Hepatocyte (in vitro differentiated cells): ENCODE results near the gene STK32C. TPM values are rescaled to one million over a fixed set of nuclear protein-coding genes. Genes with fewer than 3 reads are reported as not detected.
"Not testable (repeated sequence)": the region's sequence is repeated elsewhere in the genome, so short reads cannot be mapped to it uniquely, and the experiment has no call there.

Source experiments
- DNase-seq: peaks from one replicate; pipeline ENCODE4 v3.0.0-alpha.2; 2016; ENCODE audit warnings: low spot score
- H2AFZ ChIP-seq: fragments of 200-600 bp; sonication (generic); 2 replicates; pipeline ENCODE4 v1.6.0; 2016; ENCODE audit warnings: antibody characterized with exemption, mild to moderate bottlenecking
- H3K27ac ChIP-seq: fragments of 200-600 bp; sonication (generic); 2 replicates; pipeline ENCODE4 v1.5.1; 2016; ENCODE audit warnings: mild to moderate bottlenecking
- H3K27me3 ChIP-seq: fragments of 200-600 bp; sonication (generic); 2 replicates; pipeline ENCODE4 v1.6.1; 2016
- H3K36me3 ChIP-seq: fragments of 200-600 bp; sonication (generic); replicated peaks from 2 replicates; pipeline ENCODE4 v1.5.1; 2016; ENCODE audit warnings: low read depth; ENCODE audit not compliant: insufficient read depth
- H3K4me1 ChIP-seq: fragments of 200-600 bp; sonication (generic); 2 replicates; pipeline ENCODE4 v1.5.1; 2016; ENCODE audit warnings: mild to moderate bottlenecking, moderate library complexity; ENCODE audit not compliant: insufficient read depth
- H3K4me2 ChIP-seq: fragments of 200-600 bp; sonication (generic); 2 replicates; pipeline ENCODE4 v1.6.0; 2016
- H3K4me3 ChIP-seq: fragments of 200-600 bp; sonication (generic); 2 replicates; pipeline ENCODE4 v1.5.1; 2016; ENCODE audit warnings: mild to moderate bottlenecking
- H3K79me2 ChIP-seq: fragments of 200-600 bp; sonication (generic); 2 replicates; pipeline ENCODE4 v1.6.0; 2017; ENCODE audit warnings: mild to moderate bottlenecking
- H3K9me2 ChIP-seq: fragments of 200-600 bp; sonication (generic); replicated peaks from 2 replicates; pipeline ENCODE4 v1.6.0; 2017; ENCODE audit warnings: mild to moderate bottlenecking; ENCODE audit not compliant: insufficient read depth
- H3K9me3 ChIP-seq: fragments of 200-600 bp; sonication (generic); 2 replicates; pipeline ENCODE4 v1.5.1; 2016; ENCODE audit warnings: low read depth, mild to moderate bottlenecking
- H4K20me1 ChIP-seq: fragments of 200-600 bp; sonication (generic); 2 replicates; pipeline ENCODE4 v1.6.0; 2016; ENCODE audit warnings: mild to moderate bottlenecking; ENCODE audit not compliant: insufficient read depth, poor library complexity, severe bottlenecking
- EZH2 ChIP-seq: fragments of 200-600 bp; sonication (generic); IDR thresholded peaks from 2 replicates; pipeline ENCODE4 v1.6.1; 2016; ENCODE audit warnings: antibody characterized with exemption, mild to moderate bottlenecking, borderline replicate concordance
- EZH2phosphoT487 ChIP-seq: fragments of 200-600 bp; sonication (generic); IDR thresholded peaks from one replicate; pipeline ENCODE4 v1.6.1; 2018; ENCODE audit warnings: antibody characterized with exemption, mild to moderate bottlenecking, low read depth, moderate library complexity; ENCODE audit not compliant: unreplicated experiment, severe bottlenecking
- WGBS: methylation state at CpG from one replicate; pipeline ENCODE4 v1.1.6; 2016; ENCODE audit warnings: low lambda C conversion rate; ENCODE audit errors: missing lambda C conversion rate; 5-methylcytosine and 5-hydroxymethylcytosine counted together
- polyA plus RNA-seq: library from polyadenylated mRNA; unstranded; fragments of >200 nt; fragmentation: Nextera tagmentation; extraction: Ambion mirVana; gene quantifications from 2 replicates; pipeline ENCODE4 v1.2.1, GENCODE V29; 2016
- total RNA-seq: library from RNA; depleted of rRNA; stranded (reverse); fragments of >200 nt; gene quantifications from 2 replicates; pipeline ENCODE4 v1.2.3, GENCODE V29; 2014
- TF ChIP-seq, protein P1 (sequence below): fragments of 200-600 bp; sonication (generic); IDR thresholded peaks from 2 replicates; pipeline ENCODE4 v1.5.1; 2016; ENCODE audit warnings: antibody characterized with exemption, mild to moderate bottlenecking; ENCODE audit not compliant: poor library complexity

Gene STK32C
- total and polyA plus RNA-seq, 2 experiments from 2014 or later: 7.9 to 12.2 TPM

DNA sequence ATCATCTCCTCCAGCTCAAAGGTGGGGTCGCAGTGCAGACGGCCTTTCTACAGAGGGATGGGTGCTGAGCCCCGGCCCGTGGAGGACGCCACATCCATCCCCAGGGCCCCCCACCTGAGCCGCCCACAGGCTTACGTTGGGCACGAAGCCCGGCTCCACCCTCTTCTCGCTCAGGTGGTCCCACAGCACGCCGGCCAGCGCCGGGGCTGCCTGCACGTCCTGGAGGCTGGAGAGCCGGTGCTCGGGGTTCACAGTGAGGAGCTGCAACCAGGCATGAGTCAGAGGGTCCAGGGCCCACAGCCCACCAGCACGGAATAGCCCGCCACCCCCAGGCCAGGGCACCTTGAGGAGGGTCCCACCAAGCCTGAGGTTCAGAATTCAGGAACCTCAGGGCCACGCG lies 85.0 kb downstream of the STK32C start:
- DNase-seq: no peak

DNA sequence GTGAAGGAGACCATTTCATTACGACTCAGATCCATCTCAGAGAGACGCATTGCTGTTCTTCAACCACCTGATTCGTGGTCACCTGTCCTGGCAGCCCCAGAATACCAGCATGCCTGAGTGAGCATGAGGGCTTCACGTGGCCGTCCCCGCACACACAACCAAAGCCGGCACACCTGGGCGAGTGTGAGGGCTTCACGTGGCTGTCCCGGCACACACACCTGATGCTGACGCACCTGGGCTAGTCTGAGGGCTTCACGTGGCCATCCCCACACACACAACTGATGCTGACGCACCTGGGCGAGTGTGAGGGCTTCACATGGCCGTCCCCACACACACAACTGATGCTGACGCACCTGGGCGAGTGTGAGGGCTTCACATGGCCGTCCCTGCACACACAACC lies 86.8 kb downstream of the STK32C start:
- 92% methylated on average over 18 of the region's 18 CpGs for WGBS
- H3K4me3 ChIP-seq, H3K9me3 ChIP-seq, H3K36me3 ChIP-seq, H3K27me3 ChIP-seq, H3K27ac ChIP-seq, DNase-seq, H3K79me2 ChIP-seq, H2AFZ ChIP-seq, H3K9me2 ChIP-seq, H3K4me1 ChIP-seq, H3K4me2 ChIP-seq, H4K20me1 ChIP-seq: not testable (repeated sequence)

More for the DNA sequence above, 85.0 kb downstream of the STK32C start:
- Histone ChIP-seq H3K79me2 (no peaks in the 10 kb centered on the region), H3K4me1 (peaks cover 4% of the 10 kb centered on the region), H3K9me3 (no peaks in the 10 kb centered on the region), H3K27ac (no peak overlapping the region), H3K4me3 (no peak overlapping the region), H3K36me3 (no peaks in the 10 kb centered on the region), H4K20me1 (no peaks in the 10 kb centered on the region), H3K27me3 (no peaks in the 10 kb centered on the region), H3K9me2 (no peaks in the 10 kb centered on the region), H2AFZ (no peak overlapping the region), H3K4me2 (no peak overlapping the region)
- TF ChIP-seq, protein P1, sequence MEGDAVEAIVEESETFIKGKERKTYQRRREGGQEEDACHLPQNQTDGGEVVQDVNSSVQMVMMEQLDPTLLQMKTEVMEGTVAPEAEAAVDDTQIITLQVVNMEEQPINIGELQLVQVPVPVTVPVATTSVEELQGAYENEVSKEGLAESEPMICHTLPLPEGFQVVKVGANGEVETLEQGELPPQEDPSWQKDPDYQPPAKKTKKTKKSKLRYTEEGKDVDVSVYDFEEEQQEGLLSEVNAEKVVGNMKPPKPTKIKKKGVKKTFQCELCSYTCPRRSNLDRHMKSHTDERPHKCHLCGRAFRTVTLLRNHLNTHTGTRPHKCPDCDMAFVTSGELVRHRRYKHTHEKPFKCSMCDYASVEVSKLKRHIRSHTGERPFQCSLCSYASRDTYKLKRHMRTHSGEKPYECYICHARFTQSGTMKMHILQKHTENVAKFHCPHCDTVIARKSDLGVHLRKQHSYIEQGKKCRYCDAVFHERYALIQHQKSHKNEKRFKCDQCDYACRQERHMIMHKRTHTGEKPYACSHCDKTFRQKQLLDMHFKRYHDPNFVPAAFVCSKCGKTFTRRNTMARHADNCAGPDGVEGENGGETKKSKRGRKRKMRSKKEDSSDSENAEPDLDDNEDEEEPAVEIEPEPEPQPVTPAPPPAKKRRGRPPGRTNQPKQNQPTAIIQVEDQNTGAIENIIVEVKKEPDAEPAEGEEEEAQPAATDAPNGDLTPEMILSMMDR: no peak
- TF ChIP-seq EZH2: no peak
- no peak for TF ChIP-seq EZH2phosphoT487
- WGBS: 80% methylated on average over 19 of the region's 21 CpGs

DNA sequence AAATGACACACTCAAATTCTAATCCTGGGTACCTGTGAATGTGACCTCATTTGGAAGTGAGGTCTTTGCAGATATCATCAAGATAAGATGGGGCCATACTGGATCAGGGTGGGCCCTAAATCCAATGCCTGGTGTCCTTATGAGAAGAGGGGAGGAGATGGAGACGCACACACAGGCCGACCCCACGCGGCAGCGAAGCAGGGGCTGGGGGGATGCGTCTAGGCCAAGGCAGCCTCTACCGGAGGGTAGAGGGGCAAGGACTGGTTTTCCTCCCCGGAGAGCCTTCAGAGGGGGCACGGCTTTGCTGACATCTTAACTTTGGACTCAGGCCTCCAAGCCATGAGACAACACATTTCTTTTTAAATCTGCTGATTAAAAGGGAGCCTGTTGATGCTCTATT lies 87.7 kb downstream of the STK32C start:
- Histone ChIP-seq H3K4me3 (no peak overlapping the region), H3K4me2 (no peak overlapping the region), H3K79me2 (no peaks in the 10 kb centered on the region), H3K9me3 (no peaks in the 10 kb centered on the region), H3K27ac (no peak overlapping the region), H2AFZ (no peak overlapping the region), H3K27me3 (no peaks in the 10 kb centered on the region), H4K20me1 (no peaks in the 10 kb centered on the region), H3K9me2 (no peaks in the 10 kb centered on the region), H3K36me3 (no peaks in the 10 kb centered on the region), H3K4me1 (peaks cover 4% of the 10 kb centered on the region)
- WGBS: 94% methylated on average over 9 of the region's 9 CpGs
- DNase-seq: no peak
- TF ChIP-seq EZH2: no peak
- no peak for TF ChIP-seq EZH2phosphoT487
- TF ChIP-seq, protein P1: no peak

DNA sequence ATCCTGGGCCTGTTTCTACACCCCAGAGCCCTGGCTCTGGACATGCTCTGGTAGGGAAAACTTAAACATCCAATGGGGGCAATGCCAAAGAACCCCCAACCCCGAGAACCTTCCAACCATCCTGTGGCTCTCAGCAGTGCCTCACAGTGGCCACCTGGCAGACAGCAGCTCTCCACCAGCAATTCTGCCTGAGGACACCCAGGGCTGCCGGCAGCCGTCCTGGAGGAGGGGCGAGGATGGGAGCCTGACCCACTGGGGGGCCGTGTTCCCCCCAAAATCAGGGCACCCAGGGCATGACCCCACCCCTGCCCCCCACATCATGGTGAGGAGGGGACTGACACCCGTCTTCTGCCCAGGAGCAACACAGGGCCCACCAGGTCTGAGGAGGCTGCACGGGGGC lies 88.3 kb downstream of the STK32C start:
- no peak overlapping the region for H3K27ac ChIP-seq
- WGBS: 91% methylated on average over 7 of the region's 7 CpGs

DNA sequence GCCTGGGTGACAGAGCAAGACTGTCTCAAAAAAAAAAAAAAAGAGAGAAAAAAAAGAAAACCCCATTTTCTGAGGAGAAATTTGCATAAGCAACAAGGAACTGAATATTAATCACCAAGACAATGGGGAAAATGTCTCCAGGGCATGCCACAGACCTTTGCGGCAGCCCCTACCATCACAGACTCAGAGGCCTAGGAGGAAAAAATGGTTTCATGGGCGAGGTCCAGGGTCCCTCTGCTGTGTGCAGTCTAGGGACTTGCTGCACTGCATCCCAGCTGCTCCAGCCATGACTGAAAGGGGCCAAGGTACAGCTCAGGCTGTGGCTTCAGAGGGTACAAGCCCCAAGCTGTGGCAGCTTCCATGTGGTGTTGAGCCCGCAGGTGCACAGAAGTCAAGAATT lies 91.3 kb downstream of the STK32C start:
- H3K27ac ChIP-seq, H3K27me3 ChIP-seq, H3K79me2 ChIP-seq, H3K9me3 ChIP-seq, H3K4me3 ChIP-seq, H3K9me2 ChIP-seq, H4K20me1 ChIP-seq, H3K4me1 ChIP-seq, H2AFZ ChIP-seq, H3K36me3 ChIP-seq, DNase-seq, H3K4me2 ChIP-seq: not testable (repeated sequence)
- WGBS: 90% methylated on average over 3 of the region's 3 CpGs

More for the DNA sequence above, 88.3 kb downstream of the STK32C start:
- TF ChIP-seq EZH2phosphoT487 (no peak), EZH2 (no peak)
- TF ChIP-seq, protein P1: no peak
- Histone ChIP-seq H2AFZ (no peak overlapping the region), H3K79me2 (no peaks in the 10 kb centered on the region), H3K9me3 (no peaks in the 10 kb centered on the region), H3K36me3 (no peaks in the 10 kb centered on the region), H3K4me1 (peaks cover 4% of the 10 kb centered on the region), H3K27me3 (no peaks in the 10 kb centered on the region), H3K4me3 (no peak overlapping the region), H3K4me2 (no peak overlapping the region), H4K20me1 (no peaks in the 10 kb centered on the region), H3K9me2 (no peaks in the 10 kb centered on the region)
- no peak for DNase-seq
